ENCODE measurements around the gene SNX32.
A peak's percentile ranks its signal among the peaks of the same experiment; 100 is the strongest.

The SNX32 gene

DNA sequence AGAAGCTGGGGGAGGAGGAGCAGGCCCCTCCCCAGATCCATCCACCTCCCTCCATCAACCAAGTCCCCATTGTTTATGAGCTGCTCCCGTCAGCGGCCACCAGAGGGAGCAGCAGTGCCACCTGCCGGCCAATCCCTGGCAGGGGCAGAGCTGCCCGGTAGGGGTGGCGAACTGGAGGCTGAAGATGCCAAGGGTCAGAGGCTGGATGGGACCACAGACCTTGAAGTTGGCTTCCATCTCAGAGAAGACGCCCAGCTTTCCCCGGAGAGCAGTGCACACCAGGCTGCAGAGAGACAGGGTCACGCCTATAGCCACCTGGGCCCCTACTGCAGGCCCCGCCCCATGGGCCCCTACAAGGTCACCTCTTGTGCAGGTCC is 50.9 kb downstream of the SNX32 start:
- peak; percentile 85 for DNase-seq
- no peak overlapping the region for H3K4me3 Mint-ChIP-seq
- no peaks in the 10 kb centered on the region for H3K9me3 Mint-ChIP-seq
- no peak overlapping the region for H3K27ac Mint-ChIP-seq
- H3K4me1 Mint-ChIP-seq: peaks cover 44% of the 10 kb centered on the region
- H3K36me3 Mint-ChIP-seq (ENCODE audit: low read depth): peaks cover 33% of the 10 kb centered on the region
- TF ChIP-seq, protein P1, sequence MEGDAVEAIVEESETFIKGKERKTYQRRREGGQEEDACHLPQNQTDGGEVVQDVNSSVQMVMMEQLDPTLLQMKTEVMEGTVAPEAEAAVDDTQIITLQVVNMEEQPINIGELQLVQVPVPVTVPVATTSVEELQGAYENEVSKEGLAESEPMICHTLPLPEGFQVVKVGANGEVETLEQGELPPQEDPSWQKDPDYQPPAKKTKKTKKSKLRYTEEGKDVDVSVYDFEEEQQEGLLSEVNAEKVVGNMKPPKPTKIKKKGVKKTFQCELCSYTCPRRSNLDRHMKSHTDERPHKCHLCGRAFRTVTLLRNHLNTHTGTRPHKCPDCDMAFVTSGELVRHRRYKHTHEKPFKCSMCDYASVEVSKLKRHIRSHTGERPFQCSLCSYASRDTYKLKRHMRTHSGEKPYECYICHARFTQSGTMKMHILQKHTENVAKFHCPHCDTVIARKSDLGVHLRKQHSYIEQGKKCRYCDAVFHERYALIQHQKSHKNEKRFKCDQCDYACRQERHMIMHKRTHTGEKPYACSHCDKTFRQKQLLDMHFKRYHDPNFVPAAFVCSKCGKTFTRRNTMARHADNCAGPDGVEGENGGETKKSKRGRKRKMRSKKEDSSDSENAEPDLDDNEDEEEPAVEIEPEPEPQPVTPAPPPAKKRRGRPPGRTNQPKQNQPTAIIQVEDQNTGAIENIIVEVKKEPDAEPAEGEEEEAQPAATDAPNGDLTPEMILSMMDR (IDR thresholded peaks at IDR 0.05): peak; percentile 96
- H3K27me3 Mint-ChIP-seq (ENCODE audit: low read depth, poor library complexity): peaks cover 10% of the 10 kb centered on the region

DNA sequence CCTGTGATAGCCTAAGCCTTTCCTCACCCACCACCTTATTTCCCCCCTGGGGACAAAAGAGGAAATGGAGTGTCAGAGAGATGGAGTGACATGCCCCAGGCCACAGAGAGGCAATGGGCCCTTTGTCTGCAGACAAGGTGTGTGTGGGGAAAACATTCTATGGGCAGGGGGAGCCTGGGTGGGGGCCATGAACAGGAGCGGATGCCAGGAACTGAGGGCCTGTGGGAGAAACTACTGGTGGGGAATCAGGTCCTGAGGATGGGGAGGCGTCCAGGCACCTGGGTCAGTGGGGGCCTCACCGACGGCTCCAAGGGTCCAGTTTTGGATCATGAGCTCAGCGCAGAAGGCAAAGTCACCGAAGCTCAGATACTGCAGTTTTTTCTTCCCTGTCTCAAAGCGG is 51.5 kb downstream of the SNX32 start:
- Mint-ChIP-seq H3K4me3 (no peak overlapping the region), H3K27ac (no peak overlapping the region), H3K9me3 (no peaks in the 10 kb centered on the region), H3K36me3 (ENCODE audit: low read depth) (peaks cover 33% of the 10 kb centered on the region), H3K4me1 (peaks cover 49% of the 10 kb centered on the region), H3K27me3 (ENCODE audit: low read depth, poor library complexity) (peaks cover 15% of the 10 kb centered on the region)
- no peak for DNase-seq
- TF ChIP-seq, protein P1 (IDR thresholded peaks at IDR 0.05): no peak

DNA sequence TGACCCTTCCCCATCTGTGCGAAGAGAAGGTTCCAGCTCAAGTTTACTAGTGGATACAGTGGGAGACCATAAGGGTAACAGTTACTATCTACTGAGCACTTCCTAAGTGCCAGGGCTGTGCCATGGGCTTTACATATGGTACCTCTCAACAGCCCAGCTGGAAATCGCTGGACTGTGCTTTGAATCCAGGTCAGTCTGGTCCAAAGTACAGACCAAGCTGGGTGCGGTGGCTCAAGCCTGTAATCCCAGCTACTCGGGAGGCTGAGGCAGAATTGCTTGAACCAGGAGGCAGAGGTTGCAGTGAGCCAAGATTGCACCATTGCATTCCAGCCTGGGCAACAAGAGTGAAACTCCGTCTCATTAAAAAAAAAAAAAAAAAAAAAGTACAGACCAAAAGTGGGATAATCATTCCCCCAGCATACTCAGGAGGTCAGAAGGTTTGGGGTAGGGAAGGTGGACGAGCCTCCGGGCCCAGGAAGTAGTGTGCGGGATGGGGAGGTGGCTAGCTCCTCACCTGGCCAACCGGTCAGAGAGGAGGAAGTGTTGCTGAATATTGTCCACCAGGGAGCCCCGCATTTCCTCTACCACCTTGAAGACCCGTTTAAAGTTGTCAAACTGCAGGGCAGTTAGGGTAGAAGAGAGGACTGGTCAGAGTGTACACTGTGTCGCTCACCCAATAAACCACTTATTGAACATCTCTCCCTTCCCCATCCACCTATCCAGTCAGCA is 52.2 kb downstream of the SNX32 start:
- Mint-ChIP-seq H3K27ac (no peak overlapping the region), H3K27me3 (ENCODE audit: low read depth, poor library complexity) (peaks cover 17% of the 10 kb centered on the region), H3K36me3 (ENCODE audit: low read depth) (peaks cover 33% of the 10 kb centered on the region), H3K4me3 (peak overlapping the region; percentile 97), H3K9me3 (no peaks in the 10 kb centered on the region), H3K4me1 (peaks cover 50% of the 10 kb centered on the region)
- TF ChIP-seq, protein P1 (IDR thresholded peaks at IDR 0.05): no peak
- DNase-seq: no peak

DNA sequence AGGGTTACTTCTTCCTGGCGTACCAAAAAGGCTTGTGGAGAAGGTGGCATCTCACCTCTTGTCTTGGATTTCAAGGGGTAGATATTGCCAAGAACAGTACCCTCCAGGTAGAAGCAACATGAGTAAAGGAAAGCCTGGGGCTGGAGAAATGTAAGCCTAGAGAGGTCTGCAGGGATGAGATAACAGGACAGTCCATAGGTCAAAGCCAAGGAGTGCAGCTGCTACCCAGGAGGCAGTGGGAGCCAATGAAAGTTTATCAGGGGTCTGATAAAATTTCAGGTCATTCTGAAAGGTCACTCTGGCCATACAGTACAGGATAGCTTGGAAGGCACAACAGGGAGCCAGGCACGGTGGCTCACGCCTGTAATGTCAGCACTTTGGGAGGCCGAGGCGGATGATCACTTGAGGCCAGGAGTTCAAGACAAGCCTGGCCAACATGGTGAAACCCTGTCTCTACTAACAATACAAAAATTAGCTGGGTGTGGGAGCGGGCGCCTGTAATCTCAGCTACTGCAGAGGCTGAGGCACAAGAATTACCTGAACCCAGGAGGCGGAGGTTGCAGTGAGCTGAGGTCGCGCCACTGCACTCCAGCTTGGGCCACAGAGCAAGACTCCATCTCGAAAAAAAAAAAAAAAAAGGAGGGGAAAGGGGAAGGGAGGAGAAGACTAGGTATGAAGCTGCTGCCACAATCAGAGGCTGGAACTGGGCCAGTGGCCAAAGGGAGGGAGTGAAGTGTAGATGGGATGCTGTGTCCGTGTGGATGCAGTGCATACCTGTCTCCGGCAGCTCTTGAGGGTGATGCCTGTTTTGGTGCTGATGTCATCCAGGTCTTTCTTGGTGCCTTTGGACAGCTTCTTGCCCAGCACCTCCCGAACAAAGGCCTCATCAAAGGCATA is 53.3 kb downstream of the SNX32 start:
- Mint-ChIP-seq H3K36me3 (ENCODE audit: low read depth) (peaks cover 33% of the 10 kb centered on the region), H3K9me3 (no peaks in the 10 kb centered on the region), H3K27ac (peak overlapping the region; percentile 99), H3K27me3 (ENCODE audit: low read depth, poor library complexity) (peaks cover 18% of the 10 kb centered on the region), H3K4me3 (peak overlapping the region; percentile 97), H3K4me1 (peaks cover 53% of the 10 kb centered on the region)
- no peak for DNase-seq
- TF ChIP-seq, protein P1 (IDR thresholded peaks at IDR 0.05): no peak

DNA sequence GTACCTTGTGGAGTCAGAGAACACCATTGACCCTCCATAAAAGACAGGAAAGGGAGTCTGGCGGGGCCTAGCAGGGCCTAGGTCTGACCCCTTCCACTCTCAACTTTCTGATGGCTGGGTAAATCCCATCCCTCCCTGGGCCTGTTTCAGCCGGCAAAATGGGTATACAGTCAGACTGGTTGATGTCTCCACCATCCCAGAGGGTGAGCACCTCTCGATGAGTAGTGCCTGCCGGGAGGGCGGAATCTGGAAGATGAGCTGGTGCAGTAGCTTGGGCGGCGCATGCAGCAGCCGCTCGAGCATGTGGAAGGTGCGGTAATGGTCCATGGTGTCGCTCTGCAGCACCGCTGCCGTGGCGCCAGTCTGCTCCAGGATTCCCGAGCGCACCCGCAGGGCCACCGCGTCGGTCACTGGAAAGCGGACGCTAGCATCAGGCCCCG is 54.0 kb downstream of the SNX32 start:
- no peak for DNase-seq
- peak overlapping the region; percentile 99 for H3K27ac Mint-ChIP-seq
- peaks cover 28% of the 10 kb centered on the region for H3K36me3 Mint-ChIP-seq (ENCODE audit: low read depth)
- TF ChIP-seq, protein P1 (IDR thresholded peaks at IDR 0.05): no peak
- peak overlapping the region; percentile 97 for H3K4me3 Mint-ChIP-seq
- H3K9me3 Mint-ChIP-seq: no peaks in the 10 kb centered on the region
- peaks cover 60% of the 10 kb centered on the region for H3K4me1 Mint-ChIP-seq
- peaks cover 23% of the 10 kb centered on the region for H3K27me3 Mint-ChIP-seq (ENCODE audit: low read depth, poor library complexity)

All from nephron progenitor cell (in vitro differentiated cells).